ENCODE data around the gene UGT2B7. TPM values are rescaled to one million over a fixed set of nuclear protein-coding genes. Genes with fewer than 3 reads are reported as not detected.

The UGT2B7 gene
- total RNA-seq, 1 donor from 2014 or later: 0.12 TPM

DNA sequence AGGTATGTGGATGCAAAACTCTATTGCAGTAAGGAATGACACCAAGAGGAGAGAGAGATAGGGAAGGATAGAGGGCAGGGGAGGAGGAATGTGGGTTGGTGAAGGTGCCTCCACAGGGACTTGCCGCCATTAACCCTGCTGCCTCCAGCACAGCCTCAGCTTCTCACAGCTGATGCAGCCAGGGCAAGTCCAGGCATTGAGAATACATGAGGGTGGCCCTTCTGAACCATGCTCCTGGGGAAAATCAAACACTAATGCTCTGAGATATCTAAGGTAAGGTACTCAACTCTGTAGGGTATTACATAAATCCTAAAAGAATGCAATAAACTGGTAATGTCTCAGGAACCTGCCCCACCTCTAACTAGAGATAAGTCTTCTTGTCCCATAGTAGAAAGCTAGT lies 28.7 kb downstream of the UGT2B7 start:
- DNase-seq (ENCODE audit: low read depth): no peak
- TF ChIP-seq, protein P1, sequence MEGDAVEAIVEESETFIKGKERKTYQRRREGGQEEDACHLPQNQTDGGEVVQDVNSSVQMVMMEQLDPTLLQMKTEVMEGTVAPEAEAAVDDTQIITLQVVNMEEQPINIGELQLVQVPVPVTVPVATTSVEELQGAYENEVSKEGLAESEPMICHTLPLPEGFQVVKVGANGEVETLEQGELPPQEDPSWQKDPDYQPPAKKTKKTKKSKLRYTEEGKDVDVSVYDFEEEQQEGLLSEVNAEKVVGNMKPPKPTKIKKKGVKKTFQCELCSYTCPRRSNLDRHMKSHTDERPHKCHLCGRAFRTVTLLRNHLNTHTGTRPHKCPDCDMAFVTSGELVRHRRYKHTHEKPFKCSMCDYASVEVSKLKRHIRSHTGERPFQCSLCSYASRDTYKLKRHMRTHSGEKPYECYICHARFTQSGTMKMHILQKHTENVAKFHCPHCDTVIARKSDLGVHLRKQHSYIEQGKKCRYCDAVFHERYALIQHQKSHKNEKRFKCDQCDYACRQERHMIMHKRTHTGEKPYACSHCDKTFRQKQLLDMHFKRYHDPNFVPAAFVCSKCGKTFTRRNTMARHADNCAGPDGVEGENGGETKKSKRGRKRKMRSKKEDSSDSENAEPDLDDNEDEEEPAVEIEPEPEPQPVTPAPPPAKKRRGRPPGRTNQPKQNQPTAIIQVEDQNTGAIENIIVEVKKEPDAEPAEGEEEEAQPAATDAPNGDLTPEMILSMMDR (conservative IDR thresholded peaks at IDR 0.05; ENCODE audit: low read depth, low read length): no peak
- H3K4me3 ChIP-seq (ENCODE audit: low read depth, low read length): no peak overlapping the region

DNA sequence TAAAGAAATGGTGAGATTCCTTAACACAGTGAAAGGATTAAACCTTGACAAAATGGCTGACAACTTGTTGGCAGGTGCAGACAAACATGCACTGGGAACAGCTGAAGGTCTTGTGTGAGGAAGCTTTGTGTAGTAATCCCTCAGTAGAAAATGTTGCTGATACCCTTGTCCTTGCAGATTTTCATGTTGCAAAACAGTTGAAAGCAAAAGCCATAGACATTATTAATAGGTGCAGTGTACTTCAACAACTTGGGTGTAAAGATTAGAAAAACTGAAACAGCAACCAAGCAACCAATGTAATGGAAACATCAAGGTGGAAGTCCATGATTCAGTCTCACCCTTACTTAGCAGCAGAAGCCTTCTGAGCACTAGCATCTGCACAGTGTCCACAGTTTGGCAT lies 29.8 kb downstream of the UGT2B7 start:
- TF ChIP-seq, protein P1 (conservative IDR thresholded peaks at IDR 0.05; ENCODE audit: low read depth, low read length): no peak
- H3K4me3 ChIP-seq (ENCODE audit: low read depth, low read length): no peak overlapping the region
- DNase-seq (ENCODE audit: low read depth): no peak

DNA sequence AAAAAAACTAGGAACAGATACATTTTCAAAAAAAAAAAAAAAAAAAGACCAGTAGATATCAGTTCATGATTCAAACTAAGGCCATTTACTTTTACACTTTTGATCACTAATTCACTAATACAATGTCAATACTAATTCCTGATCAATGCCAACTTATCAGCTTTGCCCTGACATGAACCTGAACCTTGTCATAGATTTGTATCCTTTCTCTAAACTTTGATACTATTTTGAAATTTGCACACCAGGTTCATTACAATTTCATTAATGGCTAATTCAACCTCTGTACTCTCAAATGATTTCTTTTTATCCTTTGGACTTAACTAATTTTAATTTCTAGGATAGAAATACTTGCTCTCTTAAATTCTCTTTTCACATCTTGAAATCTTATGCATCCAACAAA lies 37.7 kb downstream of the UGT2B7 start:
- TF ChIP-seq, protein P1 (conservative IDR thresholded peaks at IDR 0.05; ENCODE audit: low read depth, low read length): no peak
- DNase-seq (ENCODE audit: low read depth): no peak
- no peak overlapping the region for H3K4me3 ChIP-seq (ENCODE audit: low read depth, low read length)

DNA sequence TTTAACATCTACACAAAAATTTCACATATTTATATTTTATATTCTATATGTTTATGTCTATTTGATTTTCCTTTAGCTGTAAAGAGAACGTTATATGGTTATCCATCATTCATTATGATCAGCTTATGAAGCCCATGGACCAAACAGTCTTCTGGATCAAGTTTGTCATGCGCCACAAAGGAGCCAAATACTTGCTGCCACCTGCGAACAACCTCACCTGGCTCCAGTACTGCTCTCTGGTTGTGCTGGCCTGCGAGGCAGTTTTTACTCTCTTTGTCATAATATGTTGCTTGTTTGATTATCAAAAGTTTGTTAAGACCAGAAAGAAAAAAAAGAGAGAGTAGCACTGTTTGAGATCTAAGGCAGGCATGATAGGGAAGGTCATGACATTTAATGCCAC lies 38.2 kb downstream of the UGT2B7 start:
- H3K4me3 ChIP-seq (ENCODE audit: low read depth, low read length): no peak overlapping the region
- TF ChIP-seq, protein P1 (conservative IDR thresholded peaks at IDR 0.05; ENCODE audit: low read depth, low read length): no peak
- DNase-seq (ENCODE audit: low read depth): no peak

DNA sequence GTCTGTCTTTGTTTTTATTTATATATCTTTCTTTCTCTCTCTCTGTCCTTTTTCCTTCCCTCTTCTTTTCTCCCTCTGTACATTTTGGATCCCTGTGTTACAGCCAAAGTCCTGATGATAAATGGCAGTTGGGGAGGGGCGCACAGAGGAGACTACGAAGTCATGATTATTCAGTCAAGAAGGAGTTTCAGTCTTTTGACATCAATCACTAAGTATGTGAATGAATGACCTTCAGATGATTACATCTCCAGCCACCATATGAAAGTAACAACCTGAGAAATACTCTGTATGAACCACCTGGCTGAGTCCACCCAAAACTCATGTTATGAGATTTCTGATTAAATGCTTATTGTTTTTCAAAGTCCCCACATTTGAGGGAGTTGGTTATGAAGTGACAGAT lies 45.0 kb downstream of the UGT2B7 start:
- H3K4me3 ChIP-seq (ENCODE audit: low read depth, low read length): no peak overlapping the region
- no peak for DNase-seq (ENCODE audit: low read depth)
- TF ChIP-seq, protein P1 (conservative IDR thresholded peaks at IDR 0.05; ENCODE audit: low read depth, low read length): no peak

DNA sequence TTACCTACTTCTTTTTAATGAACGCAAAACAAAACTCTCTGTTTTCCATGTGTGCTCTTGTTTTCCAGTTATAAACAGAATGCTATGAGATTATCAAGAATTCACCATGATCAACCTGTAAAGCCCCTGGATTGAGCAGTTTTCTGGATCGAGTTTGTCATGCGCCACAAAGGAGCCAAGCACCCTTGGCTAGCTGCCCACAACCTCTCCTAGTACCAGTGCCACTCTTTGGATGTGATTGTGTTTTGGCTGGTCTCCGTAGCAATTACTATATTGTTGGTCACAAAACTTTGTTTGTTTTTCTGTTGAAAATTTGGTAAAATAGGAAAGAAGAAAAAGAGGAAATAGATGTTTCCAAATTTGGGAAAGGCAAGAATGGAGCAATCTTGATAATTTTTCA lies 51.1 kb downstream of the UGT2B7 start:
- DNase-seq (ENCODE audit: low read depth): no peak
- H3K4me3 ChIP-seq (ENCODE audit: low read depth, low read length): no peak overlapping the region
- TF ChIP-seq, protein P1 (conservative IDR thresholded peaks at IDR 0.05; ENCODE audit: low read depth, low read length): no peak

DNA sequence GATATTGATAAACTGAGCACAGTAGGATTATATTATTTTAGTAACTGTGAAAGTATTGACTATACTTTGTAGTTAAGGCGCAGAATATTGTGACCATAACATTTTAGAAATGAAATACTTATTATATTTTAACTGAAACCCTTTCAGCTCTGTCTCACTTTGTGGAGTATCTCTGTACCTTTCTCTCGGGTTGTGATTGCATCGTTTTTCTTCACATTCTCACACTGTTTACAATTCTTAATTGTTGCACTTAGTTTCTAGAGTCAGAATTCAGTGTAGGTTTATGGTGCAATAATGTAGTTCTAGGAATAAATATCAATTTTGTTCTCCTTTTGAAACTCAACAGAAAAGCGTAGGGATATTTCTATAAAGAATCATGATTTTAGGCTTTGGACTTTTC lies 57.7 kb downstream of the UGT2B7 start:
- no peak for DNase-seq (ENCODE audit: low read depth)
- no peak overlapping the region for H3K4me3 ChIP-seq (ENCODE audit: low read depth, low read length)
- TF ChIP-seq, protein P1 (conservative IDR thresholded peaks at IDR 0.05; ENCODE audit: low read depth, low read length): no peak

Data from epithelial cell of proximal tubule (primary cell).